Gastroesophageal sphincter (tissue), 4 donors: Measurements from ENCODE around the gene BRSK1. TPM values are rescaled to one million over a fixed set of nuclear protein-coding genes. Genes with fewer than 3 reads are reported as not detected.

ENCODE experiments used
- ATAC-seq: fragments of 150-250 bp; one replicate; pipeline ENCODE4 v1.9.1; 2016; ENCODE audit warnings: mild to moderate bottlenecking, moderate library complexity
- H3K27ac ChIP-seq, 4 donors: fragments of 200-600 bp; sonication (generic) in 3 of 4; 1 replicate in 3 of 4; 2 replicates in 1 of 4; pipeline ENCODE4 v1.5.1; 2016 to 2019
- H3K27me3 ChIP-seq: fragments of 200-600 bp; sonication (generic); one replicate; pipeline ENCODE4 v1.5.1; 2019
- H3K36me3 ChIP-seq, 2 donors: fragments of 200-600 bp; sonication (generic); one replicate each; pipeline ENCODE4 v1.5.1; 2019; ENCODE audit warnings: control low read depth in 1 of 2
- H3K4me1 ChIP-seq, 3 donors: fragments of 200-600 bp; sonication (generic); 1 replicate in 2 of 3; 2 replicates in 1 of 3; pipeline ENCODE4 v1.5.1; 2016 to 2019; ENCODE audit warnings: control low read depth in 2 of 3
- H3K4me3 ChIP-seq, 2 donors: fragments of 200-600 bp; sonication (generic); one replicate each; pipeline ENCODE4 v1.5.1; 2019; ENCODE audit warnings: mild to moderate bottlenecking in 1 of 2, moderate library complexity in 1 of 2
- H3K9me3 ChIP-seq, 3 donors: fragments of 200-600 bp; sonication (generic); one replicate each; pipeline ENCODE4 v1.5.1; 2017 to 2019; ENCODE audit warnings: control low read depth in 2 of 3
- CTCF ChIP-seq, 4 experiments: fragments of 200-600 bp in 2 of 4; fragments of 450-650 bp in 2 of 4; sonication (generic) in 1 of 4; IDR thresholded peaks; one replicate each; pipeline ENCODE4 v1.5.1; 2017 to 2019; ENCODE audit warnings: antibody characterized with exemption in 4 of 4, mild to moderate bottlenecking in 2 of 4, moderate library complexity in 2 of 4
- EP300 ChIP-seq: sonication (generic); formaldehyde crosslinking; IDR thresholded peaks from one replicate; pipeline ENCODE4 v1.6.1; 2017; ENCODE audit warnings: antibody characterized with exemption, mild to moderate bottlenecking
- POLR2A ChIP-seq, 2 donors: fragments of 450-650 bp; IDR thresholded peaks; one replicate each; pipeline ENCODE4 v1.6.1; 2017; ENCODE audit warnings: antibody characterized with exemption in 2 of 2, mild to moderate bottlenecking in 2 of 2, moderate library complexity in 1 of 2
- POLR2AphosphoS5 ChIP-seq: sonication (generic); formaldehyde crosslinking; IDR thresholded peaks from one replicate; pipeline ENCODE4 v1.6.1; 2017; ENCODE audit warnings: antibody characterized with exemption
- WGBS, 2 donors: methylation state at CpG; one replicate each; pipeline ENCODE4 v1.1.5; 2018; ENCODE audit warnings: low coverage in 1 of 2; 5-methylcytosine and 5-hydroxymethylcytosine counted together
- total RNA-seq, 4 donors: library from RNA; depleted of rRNA; stranded (reverse); fragments of >200 nt; gene quantifications; one replicate each; pipeline ENCODE4 v1.1.0, GENCODE V29; 2016

The BRSK1 gene
- total RNA-seq, 4 donors from 2014 or later, result 4.0 to 19.8 (median 8.8) TPM

DNA sequence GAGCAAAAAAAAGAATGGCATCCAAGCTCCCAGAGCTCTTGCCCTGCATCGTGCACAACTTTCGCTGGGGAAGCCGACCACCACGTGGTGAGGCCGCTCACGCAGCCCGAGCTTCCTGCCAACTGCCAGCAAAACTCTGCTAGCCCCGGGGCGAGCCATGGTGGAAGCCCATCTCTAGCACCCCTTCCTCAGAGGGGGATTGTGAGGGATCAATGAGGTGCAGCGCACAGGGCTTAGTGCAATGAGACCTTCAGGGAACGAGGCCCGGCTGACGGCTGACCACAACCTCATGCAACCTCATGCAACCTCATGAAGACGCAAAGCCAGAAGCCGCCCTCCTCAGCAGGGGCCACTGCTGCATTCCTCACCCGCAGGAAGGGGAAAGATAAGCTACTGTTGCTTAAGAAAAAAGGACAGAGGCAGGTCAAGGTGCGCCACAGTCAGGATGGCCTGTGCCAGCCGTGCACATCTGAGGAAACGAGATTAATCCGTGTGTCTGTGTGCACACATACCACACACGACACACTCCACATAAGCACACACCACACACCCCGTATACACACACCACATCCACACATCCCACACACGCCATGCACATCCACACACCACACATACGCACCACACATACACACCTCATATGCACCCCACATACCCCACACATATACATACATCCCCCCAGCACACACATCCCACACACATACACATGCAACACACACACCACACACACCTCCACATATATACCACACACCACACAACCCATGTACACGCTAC, 13.4 kb upstream of the BRSK1 start:
- WGBS, 2 donors, result 79 to 86% methylated on average over 7 to 11 of the region's 25 CpGs
- no peak overlapping the region for H3K27ac ChIP-seq
- H3K27me3 ChIP-seq, result no peaks in the 10 kb centered on the region
- H3K4me1 ChIP-seq, result no peaks in the 10 kb centered on the region
- H3K36me3 ChIP-seq, result peaks cover 0 to 86% of the 10 kb centered on the region in 2 donors
- no peaks in the 10 kb centered on the region for H3K9me3 ChIP-seq
- ATAC-seq, result no peak
- no peak overlapping the region for H3K4me3 ChIP-seq
- TF ChIP-seq CTCF (IDR thresholded peaks at IDR 0.05), result no peak
- TF ChIP-seq POLR2A (IDR thresholded peaks at IDR 0.05), result no peak
- TF ChIP-seq POLR2AphosphoS5, result no peak
- no peak for TF ChIP-seq EP300

GRCh38 chr19:55272142-55272541, 11.7 kb upstream of the BRSK1 start:
- H3K4me3 ChIP-seq, result no peak overlapping the region
- whole genome bisulfite sequencing, 2 donors, result 88 to 93% methylated on average over 7 to 18 of the region's 18 CpGs
- H3K36me3 ChIP-seq, result peaks cover 0 to 98% of the 10 kb centered on the region in 2 donors
- TF ChIP-seq CTCF (IDR thresholded peaks at IDR 0.05) (no peak), POLR2A (IDR thresholded peaks at IDR 0.05) (no peak), POLR2AphosphoS5 (no peak), EP300 (no peak)
- no peak for ATAC-seq
- no peaks in the 10 kb centered on the region for H3K9me3 ChIP-seq
- no peak overlapping the region for H3K27ac ChIP-seq
- no peaks in the 10 kb centered on the region for H3K4me1 ChIP-seq
- no peaks in the 10 kb centered on the region for H3K27me3 ChIP-seq

DNA sequence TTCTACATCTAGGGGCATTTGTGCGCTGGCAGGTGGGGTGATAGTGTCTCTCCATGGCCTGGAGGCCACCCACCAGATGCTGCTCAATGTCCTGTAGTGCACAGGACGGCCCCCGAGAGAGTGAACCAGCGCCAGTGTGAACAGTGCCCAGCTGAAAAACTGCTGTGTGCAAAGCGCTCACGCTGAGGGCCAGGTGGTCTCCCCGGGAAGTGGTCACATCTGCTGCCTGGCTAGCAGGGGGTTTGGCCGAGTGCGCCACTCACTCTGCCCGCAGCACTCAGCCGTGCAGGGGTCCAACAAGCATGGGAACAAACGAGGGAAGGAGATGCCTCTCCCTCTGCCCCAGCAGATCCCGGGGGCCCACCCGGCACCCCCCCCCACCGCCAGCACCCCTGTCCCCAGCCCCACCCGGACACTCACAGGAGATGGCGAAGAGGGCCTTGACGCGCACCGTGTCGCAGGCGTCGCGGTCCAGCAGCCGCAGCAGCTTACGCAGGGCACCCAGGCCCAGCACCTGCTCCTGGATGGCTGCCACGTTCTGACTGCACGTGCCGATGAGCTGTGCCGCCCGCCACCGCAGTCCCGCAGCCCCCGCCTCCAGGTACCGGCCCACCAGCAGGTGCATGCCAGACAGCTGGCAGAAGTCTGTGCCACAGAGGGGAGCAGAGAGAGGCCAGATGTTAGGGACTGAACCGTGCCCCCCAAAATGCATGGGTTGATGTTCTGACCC, 9.7 kb upstream of the BRSK1 start:
- Histone ChIP-seq H3K27me3 (no peaks in the 10 kb centered on the region), H3K4me3 (no peak overlapping the region), H3K36me3 (peaks cover 0 to 89% of the 10 kb centered on the region in 2 donors), H3K4me1 (peaks cover 0 to 8% (median 2%) of the 10 kb centered on the region in 3 donors), H3K9me3 (no peaks in the 10 kb centered on the region), H3K27ac (no peak overlapping the region)
- WGBS, 2 donors, result 96 to 100% methylated on average over 1 to 4 of the region's 36 CpGs
- TF ChIP-seq CTCF (IDR thresholded peaks at IDR 0.05), result no peak
- TF ChIP-seq EP300, result no peak
- no peak for TF ChIP-seq POLR2A (IDR thresholded peaks at IDR 0.05)
- TF ChIP-seq POLR2AphosphoS5, result no peak
- no peak for ATAC-seq

- no peak for ATAC-seq
- no peaks in the 10 kb centered on the region for H3K9me3 ChIP-seq
- no peak overlapping the region for H3K27ac ChIP-seq
- H3K4me3 ChIP-seq, result no peak overlapping the region
- H3K4me1 ChIP-seq, result peaks cover 0 to 24% (median 10%) of the 10 kb centered on the region in 3 donors
- 75 to 78% methylated on average over 15 to 17 of the region's 17 CpGs for WGBS, 2 donors
- peaks cover 0 to 69% of the 10 kb centered on the region in 2 donors for H3K36me3 ChIP-seq
- H3K27me3 ChIP-seq, result no peaks in the 10 kb centered on the region
- no peak for TF ChIP-seq POLR2AphosphoS5
- TF ChIP-seq CTCF (IDR thresholded peaks at IDR 0.05), result no peak
- TF ChIP-seq EP300, result no peak
- TF ChIP-seq POLR2A (IDR thresholded peaks at IDR 0.05), result no peak
These were observed 7.7 kb upstream of the BRSK1 start for GRCh38 chr19:55275851-55276719.
